M059J (cell line): Measurements from ENCODE around the gene TMCO4. TPM values are rescaled to one million over a fixed set of nuclear protein-coding genes. Genes with fewer than 3 reads are reported as not detected.

Experiments used
- DNase-seq: peaks from one replicate; pipeline ENCODE4 v3.0.0-alpha.2; 2012; ENCODE audit warnings: low read depth
- total RNA-seq: library from RNA; depleted of rRNA; stranded (reverse); fragments of >200 nt; shearing (Covaris generic); gene quantifications from 2 replicates; pipeline ENCODE4 v1.2.3, GENCODE V29; 2014

Gene TMCO4
- total RNA-seq, 1 experiment from 2014 or later, result 39.8 TPM

DNA sequence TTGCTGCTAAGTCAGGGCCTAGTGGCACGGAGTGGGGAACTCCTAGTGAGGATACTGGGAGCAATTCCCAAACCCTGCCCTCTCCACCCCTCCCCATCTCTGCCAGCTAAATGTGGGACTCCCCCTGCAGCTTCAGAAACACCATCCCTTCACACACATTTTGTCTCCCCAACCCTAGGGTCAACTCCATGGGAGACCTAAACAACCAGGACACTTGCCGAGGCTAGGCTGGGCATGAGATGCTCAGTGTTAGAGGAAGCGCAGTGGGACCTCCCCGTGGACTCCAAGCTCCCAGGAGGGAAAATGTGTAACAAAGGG lies 13.9 kb upstream of the TMCO4 start:
- DNase-seq, result no peak

DNA sequence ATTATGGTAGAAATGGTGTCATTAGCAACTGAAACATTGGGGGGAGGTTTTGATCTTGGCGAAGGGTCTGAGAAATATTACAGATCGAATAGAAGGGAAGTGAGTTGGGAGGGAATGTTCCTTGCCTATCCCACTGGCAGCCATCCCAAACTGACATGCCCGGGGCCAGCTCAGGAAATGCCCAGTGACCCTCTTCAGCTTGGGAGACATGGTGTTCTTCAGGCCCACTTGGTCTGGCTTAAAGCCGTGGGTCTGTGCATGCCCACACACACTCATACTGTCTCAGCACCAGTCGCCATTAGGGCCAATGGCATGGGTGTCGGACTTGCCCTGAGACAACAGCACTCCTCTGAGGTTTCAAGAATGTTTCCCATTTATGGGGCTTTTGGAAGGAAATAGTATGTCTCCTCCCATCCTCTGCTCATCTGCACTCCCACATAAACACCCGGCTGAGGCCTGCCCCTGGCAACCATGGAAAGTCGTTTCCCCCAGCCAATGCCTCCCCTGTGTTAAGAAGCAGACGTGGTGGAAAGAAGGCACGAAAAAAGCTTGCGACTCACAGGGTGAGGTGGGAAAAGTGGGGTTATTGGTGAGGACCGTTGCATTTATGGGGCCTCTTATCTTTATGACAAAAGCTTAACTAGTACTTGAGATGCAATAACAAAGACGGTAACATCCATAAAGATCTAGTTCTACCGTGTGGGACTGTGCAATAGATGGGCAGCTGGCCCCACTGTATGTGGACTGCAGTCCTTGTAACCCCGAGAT lies 13.3 kb upstream of the TMCO4 start:
- DNase-seq, result no peak

DNA sequence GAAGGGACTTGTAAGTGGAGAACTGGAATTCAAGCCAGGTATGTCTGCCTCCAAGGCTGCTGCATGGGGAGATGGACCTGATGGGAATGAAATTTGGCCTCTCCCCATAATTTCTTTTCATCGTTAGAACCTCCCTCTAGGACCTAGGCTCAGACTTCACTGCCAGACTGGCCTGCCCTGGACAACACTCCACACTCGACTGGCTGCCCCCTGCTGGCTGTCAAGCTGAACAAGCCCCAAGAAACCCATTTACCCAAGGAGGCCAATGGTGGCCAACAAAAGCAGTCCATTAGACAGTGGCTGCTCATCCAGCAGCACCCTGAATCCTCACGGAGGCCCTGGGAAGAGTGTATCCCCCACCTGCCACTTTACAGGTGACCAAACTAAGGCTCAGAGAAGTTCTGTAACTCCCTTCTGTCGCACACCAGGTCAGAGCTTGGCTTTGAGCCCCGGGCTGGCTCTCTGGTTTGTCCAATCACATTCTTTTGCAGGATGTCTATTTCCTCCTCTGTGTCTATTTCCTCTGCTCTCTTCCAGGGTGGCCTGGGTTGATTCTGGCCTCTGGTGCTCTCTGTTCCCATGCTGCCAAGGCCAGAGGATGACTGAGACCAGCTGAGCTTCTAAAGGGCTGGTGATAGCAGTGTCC lies 11.6 kb upstream of the TMCO4 start:
- DNase-seq, result peak; percentile 53

DNA sequence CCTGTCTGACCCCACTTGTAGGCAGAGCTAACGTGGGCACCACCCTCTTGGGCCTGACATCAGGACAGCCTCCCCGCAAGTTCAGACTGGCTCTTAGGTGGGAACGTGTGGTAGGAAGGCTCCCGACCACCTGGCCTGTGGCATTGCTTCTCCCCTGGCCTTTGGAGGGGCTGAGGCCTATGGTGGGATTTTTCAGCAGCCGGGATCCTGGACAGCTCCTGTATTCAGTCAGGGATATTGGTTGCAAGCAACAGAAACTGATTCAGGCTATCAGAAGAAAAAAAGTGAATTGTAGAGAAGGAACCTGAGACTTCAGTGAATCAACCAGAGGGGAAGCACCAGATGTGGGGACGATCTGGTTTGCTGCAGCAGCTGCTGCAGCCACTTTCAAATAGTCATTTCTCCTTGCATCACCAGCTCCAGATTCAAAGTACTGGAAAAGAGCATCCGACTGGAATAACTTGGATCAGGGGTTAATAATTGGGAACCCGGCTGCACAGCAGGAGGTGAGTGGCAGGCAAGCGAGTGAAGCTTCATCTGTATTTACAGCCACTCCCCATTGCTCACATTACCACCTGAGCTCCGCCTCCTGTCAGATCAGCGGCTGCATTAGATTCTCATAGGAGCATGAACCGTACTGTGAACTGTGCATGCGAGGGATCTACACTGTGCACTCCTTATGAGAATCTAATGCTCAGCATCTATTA lies 9.5 kb upstream of the TMCO4 start:
- DNase-seq, result no peak

DNA sequence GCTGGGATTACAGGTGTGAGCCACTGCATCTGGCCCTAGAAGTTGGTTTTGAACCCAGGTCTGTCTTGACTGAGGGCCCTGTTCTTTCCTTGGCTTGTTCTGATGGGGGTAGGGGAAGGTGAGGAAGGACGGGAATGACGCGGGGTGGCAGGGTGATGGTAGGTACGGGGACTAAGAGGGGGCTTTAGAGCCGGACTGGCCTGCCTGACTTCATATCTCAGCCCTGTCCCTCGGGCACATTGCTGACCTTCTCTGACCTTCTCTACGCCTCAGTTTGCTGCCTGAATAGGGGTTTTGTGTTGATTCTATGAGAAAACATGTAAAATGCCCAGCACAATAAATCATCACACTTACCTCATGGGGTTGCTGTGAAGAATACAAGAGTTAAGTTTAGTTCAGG lies 8.6 kb upstream of the TMCO4 start:
- no peak for DNase-seq

DNA sequence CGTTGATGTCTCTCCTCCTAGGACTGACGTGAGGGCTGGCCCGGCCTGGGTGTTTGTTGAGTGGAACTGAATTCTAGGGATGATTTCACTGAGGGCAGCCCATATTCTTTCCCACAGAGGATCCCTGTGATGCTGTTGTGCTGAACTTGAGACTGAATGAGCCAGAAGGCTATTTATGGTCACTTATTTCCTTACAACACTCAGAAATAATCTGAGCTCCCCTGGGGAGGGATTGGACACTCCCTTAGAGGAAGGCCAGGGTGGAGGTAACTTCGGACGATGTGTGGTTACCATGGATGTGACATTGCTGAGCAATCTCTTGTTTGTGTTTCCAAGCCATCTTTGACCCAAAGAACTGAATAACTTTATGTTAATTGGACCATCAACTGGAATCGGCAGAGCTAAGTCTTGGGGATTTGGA lies 5.1 kb upstream of the TMCO4 start:
- DNase-seq, result peak; percentile 69

DNA sequence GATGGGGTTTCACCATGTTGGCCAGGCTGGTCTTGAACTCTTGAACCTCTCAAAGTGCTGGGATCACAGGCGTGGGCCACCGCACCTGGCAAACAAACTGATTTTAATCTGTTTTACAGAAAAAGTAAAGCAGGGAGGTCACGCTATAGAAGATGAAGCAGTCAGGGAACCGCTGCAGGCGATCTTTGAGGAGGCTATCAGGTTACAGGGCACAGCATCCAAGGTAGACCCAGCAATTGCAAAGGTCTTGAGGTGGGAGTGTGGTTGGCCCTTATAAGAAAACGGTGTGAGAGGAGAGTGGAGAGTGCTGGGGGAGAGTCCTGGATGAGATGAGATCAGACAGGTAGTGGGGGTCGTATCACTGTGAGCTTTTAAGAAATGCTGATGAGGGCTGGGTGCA lies 2.6 kb upstream of the TMCO4 start:
- DNase-seq, result no peak

- peak; percentile 95 for DNase-seq
Observed at GRCh38 chr1:19800076-19800804, 524 bp upstream of the TMCO4 start.

- DNase-seq, result no peak
Observed at GRCh38 chr1:19798486-19799229, 1.1 kb downstream of the TMCO4 start.

GRCh38 chr1:19797827-19798226 lies 1.9 kb downstream of the TMCO4 start:
- DNase-seq, result no peak

DNA sequence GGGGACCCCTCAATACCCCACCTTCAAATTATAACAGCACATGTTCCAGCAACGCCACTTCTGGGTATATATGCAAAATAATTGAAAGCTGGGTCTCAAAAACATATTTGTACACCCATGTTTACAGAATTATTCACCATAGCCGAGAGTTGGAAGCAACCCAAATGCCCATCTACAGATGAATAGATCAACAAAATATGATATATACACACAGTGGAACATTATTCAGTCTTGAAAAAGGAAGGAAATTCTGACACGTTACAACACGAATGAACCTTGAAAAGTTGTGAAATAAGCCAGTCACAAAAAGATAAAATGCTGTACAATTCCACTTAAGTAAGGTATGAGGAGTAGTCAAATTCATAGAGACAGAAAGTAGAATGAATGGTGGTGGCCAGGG lies 5.1 kb downstream of the TMCO4 start:
- no peak for DNase-seq

DNA sequence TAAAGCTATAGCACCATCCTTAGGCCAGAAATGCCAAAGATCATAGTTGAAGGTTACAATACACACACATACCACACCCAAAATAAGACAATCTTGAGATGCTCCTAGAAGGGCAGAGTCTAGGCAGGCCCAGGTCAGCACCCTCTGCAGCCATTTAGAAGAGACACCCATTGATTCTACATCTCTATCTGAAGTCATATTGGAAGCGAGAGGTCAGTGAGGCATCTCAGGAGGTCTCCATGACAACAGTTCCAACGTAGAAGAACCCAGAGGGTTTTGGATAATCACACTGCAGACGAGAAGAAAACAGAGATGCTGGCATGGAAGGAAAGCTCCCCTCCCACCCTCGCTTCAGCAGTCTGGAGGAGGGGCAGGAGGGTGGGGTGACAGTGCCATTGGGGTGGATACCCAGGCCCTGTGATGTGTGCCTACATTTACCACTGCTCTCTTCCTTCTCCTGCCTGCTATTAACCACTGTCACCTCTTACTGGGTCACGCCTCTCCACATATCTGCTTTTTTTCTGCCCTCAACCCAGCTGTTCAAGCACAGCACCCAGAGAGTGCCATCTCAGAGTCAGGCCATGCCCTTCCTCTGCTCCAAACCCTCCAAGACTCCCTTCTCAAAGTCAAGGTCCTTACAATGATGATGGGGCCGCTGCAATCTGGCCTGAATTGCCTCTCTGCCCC lies 6.2 kb downstream of the TMCO4 start:
- DNase-seq, result no peak

- peak; percentile 31 for DNase-seq
Observed at GRCh38 chr1:19792237-19793002, 7.3 kb downstream of the TMCO4 start.

GRCh38 chr1:19790061-19790975 lies 9.4 kb downstream of the TMCO4 start:
- DNase-seq, result peak; percentile 83

GRCh38 chr1:19786988-19787423 lies 12.7 kb downstream of the TMCO4 start:
- DNase-seq, result no peak

DNA sequence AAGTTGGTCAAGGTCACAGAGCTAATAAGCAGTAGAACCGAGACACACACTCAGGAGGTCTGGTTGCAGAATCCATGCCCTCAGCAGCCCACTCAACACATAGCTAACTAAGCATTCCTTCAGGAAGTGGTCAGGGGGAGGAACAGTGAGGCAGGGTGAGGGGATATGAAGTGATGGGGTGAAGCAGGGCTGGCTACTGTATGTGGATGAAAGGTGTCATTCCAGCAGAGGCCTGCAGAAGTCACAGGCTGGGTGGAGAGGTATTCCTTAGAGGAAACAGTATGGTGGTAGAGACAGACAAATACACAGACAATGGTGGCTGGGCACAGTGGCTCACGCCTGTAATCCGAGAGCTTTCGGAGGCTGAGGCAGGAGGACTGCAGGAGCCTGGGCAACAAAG lies 14.1 kb downstream of the TMCO4 start:
- DNase-seq, result no peak

- no peak for DNase-seq
Observed at GRCh38 chr1:19780267-19780877, 19.3 kb downstream of the TMCO4 start.

DNA sequence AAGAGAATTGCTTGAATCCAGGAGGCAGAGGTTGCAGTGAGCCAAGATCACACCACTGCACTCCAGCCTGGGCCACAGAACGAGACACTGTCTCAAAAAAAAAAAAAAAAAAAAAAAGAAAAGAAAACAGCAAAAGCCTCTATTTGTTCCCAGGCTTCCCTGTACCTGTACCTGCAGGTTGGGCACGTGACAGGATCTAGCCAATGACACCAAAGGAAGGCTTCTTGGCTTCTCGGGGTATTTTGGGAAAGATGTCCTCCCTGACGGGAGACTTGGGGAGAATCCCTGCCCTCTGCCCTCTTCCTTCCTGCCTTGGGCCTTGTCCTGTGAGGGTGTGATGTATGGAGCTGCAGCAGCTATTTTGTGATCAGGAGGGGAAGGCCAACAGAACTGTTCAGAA lies 22.8 kb downstream of the TMCO4 start:
- no peak for DNase-seq

DNA sequence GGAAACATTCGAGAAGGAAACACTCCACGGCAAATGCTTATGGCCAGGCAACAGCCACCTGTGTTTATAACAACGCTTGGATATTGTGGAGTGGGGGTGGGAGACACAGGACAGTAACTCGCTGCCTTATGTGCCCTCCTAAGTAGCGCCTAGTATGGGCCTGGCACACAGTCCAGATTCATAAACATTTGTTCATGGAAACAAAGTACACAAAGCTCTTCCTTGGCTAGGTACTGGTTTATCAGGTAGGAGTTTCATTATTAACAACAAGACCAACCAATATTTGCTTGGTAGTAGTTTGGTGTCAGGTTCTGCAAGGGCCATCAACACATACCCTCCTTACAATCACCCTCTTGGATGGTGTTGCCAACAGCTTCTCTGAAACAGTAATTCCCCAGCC lies 23.4 kb downstream of the TMCO4 start:
- DNase-seq, result no peak
